NAMALWA (cell line): Measurements from ENCODE around the gene RMND5B.
A peak's percentile ranks its signal among the peaks of the same experiment; 100 is the strongest.
"Not testable (repeated sequence)": the region's sequence is repeated elsewhere in the genome, so short reads cannot be mapped to it uniquely, and the experiment has no call there.

Experiments
- DNase-seq: peaks from one replicate; pipeline ENCODE4 v3.0.0-alpha.2; 2015; ENCODE audit warnings: low spot score

Gene RMND5B

GRCh38 chr5:178174456-178174855 lies 43.6 kb downstream of the RMND5B start:
- no peak for DNase-seq

- no peak for DNase-seq
These were observed 46.0 kb downstream of the RMND5B start for GRCh38 chr5:178176791-178177190.

- DNase-seq = no peak
These were observed 46.8 kb downstream of the RMND5B start for GRCh38 chr5:178177569-178177968.

GRCh38 chr5:178180141-178180863 lies 49.5 kb downstream of the RMND5B start:
- peak; percentile 28 for DNase-seq

- no peak for DNase-seq
These were observed 51.5 kb downstream of the RMND5B start for GRCh38 chr5:178182158-178182876.

- no peak for DNase-seq
These were observed 55.6 kb downstream of the RMND5B start for GRCh38 chr5:178186427-178186826.

GRCh38 chr5:178187014-178187413 lies 56.2 kb downstream of the RMND5B start, which contains the start of gene GMCL2:
Gene GMCL2, minus strand, starts transcription at chr5:178187371. Its CDS starts 72 bp downstream, at chr5:178187299.
- no peak for DNase-seq

- DNase-seq = no peak
These were observed 58.6 kb downstream of the RMND5B start for GRCh38 chr5:178189433-178189832.

- DNase-seq = no peak
These were observed 60.8 kb downstream of the RMND5B start for GRCh38 chr5:178191661-178192060.

GRCh38 chr5:178192244-178192643 lies 61.4 kb downstream of the RMND5B start:
- no peak for DNase-seq

- DNase-seq = no peak
These were observed 62.0 kb downstream of the RMND5B start for GRCh38 chr5:178192787-178193186.

- no peak for DNase-seq
These were observed 62.5 kb downstream of the RMND5B start for GRCh38 chr5:178193251-178193809.

- no peak for DNase-seq
These were observed 63.2 kb downstream of the RMND5B start for GRCh38 chr5:178194026-178194425.

GRCh38 chr5:178196281-178196812 lies 65.5 kb downstream of the RMND5B start:
- DNase-seq = no peak

- no peak for DNase-seq
These were observed 66.2 kb downstream of the RMND5B start for GRCh38 chr5:178196986-178197385.

- DNase-seq = not testable (repeated sequence)
These were observed 67.3 kb downstream of the RMND5B start for GRCh38 chr5:178198151-178198550.

GRCh38 chr5:178198706-178199105 lies 67.9 kb downstream of the RMND5B start:
- no peak for DNase-seq

GRCh38 chr5:178199581-178200434 lies 69.0 kb downstream of the RMND5B start:
- DNase-seq = no peak
